Measurements from ENCODE around the gene TGFBR3.

The TGFBR3 gene

GRCh38 chr1:91729621-91730358 is 156.2 kb downstream of the TGFBR3 start:
- no peak for DNase-seq

DNA sequence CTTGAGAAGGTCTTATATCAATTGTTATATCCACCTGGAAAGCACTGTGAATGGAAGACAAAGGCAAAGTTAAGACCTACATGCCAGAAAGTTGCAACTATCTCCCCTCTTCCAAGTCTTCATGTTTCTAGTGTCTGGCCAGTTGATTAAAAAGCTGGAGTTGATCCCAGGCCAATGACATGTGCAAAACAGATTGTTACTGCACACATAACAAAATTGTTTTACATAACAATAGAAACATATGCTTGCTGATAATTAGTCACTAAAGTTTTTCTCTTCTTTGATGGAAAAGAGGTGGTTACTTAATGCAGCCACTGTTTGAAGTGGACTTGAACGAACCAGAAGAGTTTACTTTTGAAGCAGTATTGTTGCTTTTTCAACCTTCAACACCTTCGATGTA is 158.2 kb downstream of the TGFBR3 start:
- DNase-seq: no peak

GRCh38 chr1:91725989-91726721 is 159.8 kb downstream of the TGFBR3 start:
- DNase-seq: peak; percentile 95

GRCh38 chr1:91725618-91725988 is 160.3 kb downstream of the TGFBR3 start:
- no peak for DNase-seq

GRCh38 chr1:91724644-91725043 is 161.3 kb downstream of the TGFBR3 start:
- no peak for DNase-seq

DNA sequence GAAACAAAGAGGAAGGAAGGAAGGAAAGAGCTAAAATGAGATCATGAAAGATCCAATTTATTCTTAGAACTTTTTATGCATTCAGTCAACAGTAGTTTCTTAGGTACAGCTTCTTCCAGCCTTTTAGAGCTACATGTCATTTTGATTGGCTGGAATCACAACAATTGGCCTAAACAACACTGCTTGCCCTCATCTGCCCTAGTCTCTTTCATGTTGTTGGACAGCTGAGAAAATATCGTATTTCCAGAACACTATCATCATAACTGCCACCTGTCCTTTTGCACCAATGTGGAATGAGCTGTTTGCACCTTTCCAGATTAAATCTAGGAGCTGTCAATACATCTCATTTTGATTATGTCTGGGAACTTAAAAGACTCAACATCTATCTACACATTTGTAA is 161.7 kb downstream of the TGFBR3 start:
- DNase-seq: no peak

- no peak for DNase-seq
Observed at GRCh38 chr1:91720044-91720443, 165.9 kb downstream of the TGFBR3 start.

GRCh38 chr1:91718877-91719276 is 167.1 kb downstream of the TGFBR3 start:
- DNase-seq: no peak

DNA sequence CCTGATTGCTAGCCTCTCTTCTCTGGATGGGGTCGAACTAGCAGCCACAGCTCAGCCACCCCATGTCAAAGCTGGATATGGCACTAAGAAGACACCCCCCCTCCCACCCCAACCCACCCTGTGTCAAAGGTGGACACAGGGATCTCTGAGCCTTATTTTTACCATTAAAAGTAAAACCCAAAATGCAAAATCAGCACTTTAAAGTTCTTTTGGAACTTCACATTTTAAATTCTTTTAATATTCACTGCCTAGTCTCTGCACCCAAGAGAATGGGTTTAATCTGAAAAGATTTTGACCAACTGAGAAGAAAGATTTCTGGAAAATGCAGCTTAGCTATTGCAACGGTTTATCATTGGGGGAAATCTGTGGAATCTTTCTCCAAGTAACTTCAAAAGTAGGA is 167.6 kb downstream of the TGFBR3 start:
- no peak for DNase-seq

DNA sequence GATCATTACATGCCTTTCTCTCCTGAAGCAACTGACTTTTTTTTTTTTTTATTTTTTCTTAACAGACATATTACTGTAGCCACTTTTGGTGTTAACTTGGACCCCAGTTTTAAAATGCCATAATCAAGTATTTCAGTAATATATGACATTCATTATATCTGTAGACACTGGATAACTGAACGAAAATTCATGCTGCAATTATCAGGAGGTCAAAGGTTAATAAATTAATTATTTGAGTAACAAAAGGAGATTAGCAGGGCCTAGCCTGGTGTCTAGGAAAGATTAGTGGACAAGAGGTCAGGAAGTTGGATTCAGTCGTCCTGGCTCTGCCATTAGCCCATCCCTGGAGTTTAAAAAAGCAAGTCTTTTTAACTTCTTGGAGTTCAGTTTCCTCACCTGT is 168.1 kb downstream of the TGFBR3 start:
- DNase-seq: no peak

DNA sequence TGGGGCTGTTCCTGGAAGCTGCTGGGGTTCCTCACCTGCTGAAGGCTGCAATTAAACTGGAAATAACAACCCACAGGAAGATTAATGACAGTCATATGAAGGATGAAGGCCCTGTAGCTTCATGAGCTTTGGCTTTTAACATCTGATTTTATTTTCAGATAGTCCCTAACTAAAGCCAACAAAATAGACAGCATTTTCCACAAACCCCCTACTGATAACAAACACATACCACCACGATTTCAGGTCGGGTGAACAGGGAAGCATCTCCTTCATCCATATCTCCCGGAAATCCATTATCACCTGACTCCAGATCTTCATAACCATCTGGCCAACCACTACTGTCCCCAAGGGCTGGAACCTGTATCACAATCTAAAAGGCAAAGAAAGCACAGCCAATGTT is 169.6 kb downstream of the TGFBR3 start:
- no peak for DNase-seq

GRCh38 chr1:91715416-91716000 is 170.4 kb downstream of the TGFBR3 start:
- no peak for DNase-seq

DNA sequence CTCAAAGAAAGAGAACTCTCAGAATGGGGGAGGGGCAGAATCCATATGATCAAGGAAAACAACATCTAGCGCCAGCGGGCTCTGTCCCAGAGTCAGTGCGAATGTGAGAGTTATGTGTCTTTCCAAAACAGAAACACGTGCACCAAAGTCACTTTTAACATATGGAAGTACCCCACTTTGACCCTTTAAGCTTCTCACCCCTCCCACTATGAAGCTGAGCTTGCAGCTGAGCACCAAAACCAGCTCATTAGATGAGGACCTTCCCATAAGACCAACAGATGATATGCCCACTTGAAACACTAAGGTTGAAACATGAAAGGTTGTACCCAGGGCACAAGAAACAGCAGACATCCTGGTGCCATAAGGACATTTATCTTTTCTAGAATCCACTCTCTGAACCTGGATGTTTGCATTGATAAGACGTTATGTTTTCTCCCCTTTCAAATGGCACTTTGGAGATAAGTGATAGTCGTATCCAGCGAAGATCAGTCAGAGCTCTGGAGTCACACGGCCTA is 171.0 kb downstream of the TGFBR3 start:
- DNase-seq: no peak

DNA sequence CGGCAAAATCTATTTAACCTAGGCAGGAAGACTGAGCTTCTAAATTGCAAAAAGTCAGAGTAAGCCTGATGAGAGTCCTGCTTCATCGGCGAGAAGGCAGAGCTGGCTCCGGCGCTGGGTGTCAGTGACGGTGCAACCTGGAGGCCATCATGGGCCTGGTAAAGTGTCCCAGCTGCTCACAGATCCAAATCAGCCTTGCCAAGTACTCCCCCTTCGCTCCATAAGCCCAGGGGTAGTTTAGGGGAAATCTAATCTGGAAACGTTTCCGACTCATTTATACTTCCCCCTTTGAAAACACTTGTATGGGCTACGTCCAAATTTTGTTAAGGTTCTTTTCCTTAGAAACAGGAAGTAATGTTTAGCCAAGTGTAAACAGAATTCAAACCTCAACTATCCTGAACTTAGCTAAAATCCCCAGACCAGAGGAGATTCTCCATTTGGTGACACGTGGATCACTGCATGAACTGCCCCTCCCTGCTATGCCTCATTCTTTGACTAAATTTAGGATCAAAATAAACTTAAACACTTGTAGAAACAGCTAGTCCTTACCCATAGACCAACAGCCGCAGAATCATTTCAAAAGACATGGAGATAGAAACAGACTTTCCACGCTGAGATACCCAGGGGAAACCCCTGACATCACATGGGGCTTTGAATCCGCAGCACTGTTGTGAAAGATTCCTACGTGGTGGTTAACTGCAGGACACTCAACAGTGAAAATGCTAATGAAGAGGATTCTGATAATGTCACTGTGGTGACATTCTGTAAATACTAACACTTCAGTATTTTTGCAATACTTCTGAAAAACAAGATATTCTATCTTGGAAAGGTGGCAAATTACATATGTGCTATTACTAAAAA is 172.7 kb downstream of the TGFBR3 start:
- DNase-seq: peak; percentile 27

- no peak for DNase-seq
Observed at GRCh38 chr1:91712393-91712792, 173.6 kb downstream of the TGFBR3 start.

GRCh38 chr1:91711504-91712247 is 174.3 kb downstream of the TGFBR3 start:
- no peak for DNase-seq

- DNase-seq: no peak
Observed at GRCh38 chr1:91710261-91710660, 175.7 kb downstream of the TGFBR3 start.

GRCh38 chr1:91708691-91709090 is 177.3 kb downstream of the TGFBR3 start:
- no peak for DNase-seq

- no peak for DNase-seq
Observed at GRCh38 chr1:91707890-91708218, 178.1 kb downstream of the TGFBR3 start.

DNA sequence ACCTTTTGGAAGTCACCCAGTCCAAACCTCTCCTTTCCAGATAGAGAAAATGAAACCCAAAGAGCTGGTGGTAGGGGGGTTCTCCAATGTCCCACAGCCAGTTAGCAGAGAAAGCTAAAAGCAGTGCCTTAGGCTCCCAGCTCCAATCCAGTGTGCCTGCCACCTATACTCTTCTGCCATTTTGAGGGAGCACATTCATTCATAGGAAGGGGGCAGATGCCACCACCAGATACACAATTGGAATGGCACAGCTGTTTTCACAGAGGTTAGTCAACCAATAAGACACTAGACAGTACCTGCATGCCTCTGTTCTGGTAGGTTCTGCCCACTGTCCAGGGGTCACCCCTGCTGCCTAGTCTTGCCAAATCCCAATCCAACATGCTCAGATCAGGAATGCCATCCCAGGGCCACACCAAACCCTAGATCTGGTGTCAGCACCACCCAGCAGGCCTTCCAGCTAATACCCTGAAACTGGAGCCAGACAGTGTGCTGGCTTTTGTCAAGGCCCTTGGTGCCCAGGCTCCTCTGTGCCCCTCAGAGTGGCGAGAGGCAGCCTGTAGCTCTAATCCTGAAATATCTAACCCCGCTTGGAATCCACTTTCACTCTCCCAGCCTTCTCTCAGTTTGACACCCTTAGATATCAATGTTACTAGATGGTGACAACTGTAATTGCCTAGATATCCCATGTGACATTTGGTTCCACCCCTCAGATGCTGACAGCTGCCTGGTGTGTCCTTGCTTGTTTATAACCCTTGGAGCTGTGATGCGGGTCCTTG is 178.6 kb downstream of the TGFBR3 start:
- DNase-seq: no peak

- DNase-seq: no peak
Observed at GRCh38 chr1:91706140-91706957, 179.6 kb downstream of the TGFBR3 start.

Measured in HCEC 1CT (cell line).